Measurements from ENCODE around the gene CLN3.

DNA sequence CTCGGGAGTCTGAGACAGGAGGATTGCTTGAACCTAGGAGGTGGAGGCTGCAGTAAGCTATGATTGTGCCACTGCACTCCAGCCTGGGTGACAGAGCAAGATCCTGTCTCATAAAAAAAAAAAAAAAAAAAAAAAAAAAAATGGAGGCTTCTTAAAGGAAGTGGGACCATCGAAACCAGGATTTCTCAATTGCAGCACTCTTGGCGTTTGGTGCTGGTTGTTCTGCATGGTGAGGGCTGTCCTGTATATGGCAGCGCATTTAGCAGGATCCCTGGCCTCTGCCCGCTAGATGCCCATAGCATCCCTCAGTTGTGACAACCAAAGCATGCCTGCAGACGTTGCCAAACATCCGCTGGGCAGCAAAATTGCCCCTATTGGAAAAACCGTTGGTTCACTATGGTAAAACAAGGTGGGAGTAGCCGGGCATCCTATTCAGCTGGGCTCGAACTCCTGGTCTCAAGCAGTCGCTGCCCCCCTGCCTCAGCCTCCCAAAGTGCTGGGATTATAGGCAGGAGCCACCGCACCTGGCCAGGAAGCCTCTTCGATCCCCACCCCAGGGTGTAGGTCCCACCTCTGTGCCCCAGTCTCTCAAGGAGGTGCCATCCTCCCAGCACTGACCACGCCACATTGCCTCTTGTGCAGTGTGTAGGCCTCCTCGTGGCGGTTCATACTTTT, 13.2 kb downstream of the CLN3 start:
- TF ChIP-seq POLR2A (IDR thresholded peaks at IDR 0.05) = no peak
- TF ChIP-seq, protein P1, sequence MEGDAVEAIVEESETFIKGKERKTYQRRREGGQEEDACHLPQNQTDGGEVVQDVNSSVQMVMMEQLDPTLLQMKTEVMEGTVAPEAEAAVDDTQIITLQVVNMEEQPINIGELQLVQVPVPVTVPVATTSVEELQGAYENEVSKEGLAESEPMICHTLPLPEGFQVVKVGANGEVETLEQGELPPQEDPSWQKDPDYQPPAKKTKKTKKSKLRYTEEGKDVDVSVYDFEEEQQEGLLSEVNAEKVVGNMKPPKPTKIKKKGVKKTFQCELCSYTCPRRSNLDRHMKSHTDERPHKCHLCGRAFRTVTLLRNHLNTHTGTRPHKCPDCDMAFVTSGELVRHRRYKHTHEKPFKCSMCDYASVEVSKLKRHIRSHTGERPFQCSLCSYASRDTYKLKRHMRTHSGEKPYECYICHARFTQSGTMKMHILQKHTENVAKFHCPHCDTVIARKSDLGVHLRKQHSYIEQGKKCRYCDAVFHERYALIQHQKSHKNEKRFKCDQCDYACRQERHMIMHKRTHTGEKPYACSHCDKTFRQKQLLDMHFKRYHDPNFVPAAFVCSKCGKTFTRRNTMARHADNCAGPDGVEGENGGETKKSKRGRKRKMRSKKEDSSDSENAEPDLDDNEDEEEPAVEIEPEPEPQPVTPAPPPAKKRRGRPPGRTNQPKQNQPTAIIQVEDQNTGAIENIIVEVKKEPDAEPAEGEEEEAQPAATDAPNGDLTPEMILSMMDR (IDR thresholded peaks at IDR 0.05) = no peak
- TF ChIP-seq POLR2AphosphoS5 (IDR thresholded peaks at IDR 0.05) = no peak
